Measurements from ENCODE around the gene MIDN.
"Not testable (repeated sequence)": the region's sequence is repeated elsewhere in the genome, so short reads cannot be mapped to it uniquely, and the experiment has no call there.

MIDN gene

GRCh38 chr19:1248139-1248785, at the start of gene MIDN:
Gene MIDN, plus strand, starts transcription at chr19:1248583. Its CDS starts 1,714 bp downstream, at chr19:1250297.
- DNase-seq: no peak

GRCh38 chr19:1199531-1199930, 48.9 kb upstream of the MIDN start:
- DNase-seq: no peak

- not testable (repeated sequence) for DNase-seq
Measured at GRCh38 chr19:1200614-1201013, 47.8 kb upstream of the MIDN start.

- DNase-seq: peak; percentile 97
Measured at GRCh38 chr19:1205114-1206099, 43.0 kb upstream of the MIDN start, which contains the start of gene STK11. Gene STK11, plus strand, starts transcription at chr19:1205778. Its CDS starts 1,136 bp downstream, at chr19:1206914.

GRCh38 chr19:1206150-1206863, 42.1 kb upstream of the MIDN start:
- no peak for DNase-seq

- no peak for DNase-seq
Measured at GRCh38 chr19:1206864-1207450, 41.4 kb upstream of the MIDN start.

- not testable (repeated sequence) for DNase-seq
Measured at GRCh38 chr19:1208830-1209229, 39.6 kb upstream of the MIDN start.

- no peak for DNase-seq
Measured at GRCh38 chr19:1210227-1210538, 38.2 kb upstream of the MIDN start.

- DNase-seq: no peak
Measured at GRCh38 chr19:1211494-1212234, 36.7 kb upstream of the MIDN start.

GRCh38 chr19:1213391-1214286, 34.7 kb upstream of the MIDN start:
- no peak for DNase-seq

- no peak for DNase-seq
Measured at GRCh38 chr19:1214299-1214861, 34.0 kb upstream of the MIDN start.

GRCh38 chr19:1214862-1215731, 33.3 kb upstream of the MIDN start:
- no peak for DNase-seq

GRCh38 chr19:1216756-1217155, 31.6 kb upstream of the MIDN start:
- no peak for DNase-seq

- DNase-seq: no peak
Measured at GRCh38 chr19:1217366-1217765, 31.0 kb upstream of the MIDN start.

- DNase-seq: no peak
Measured at GRCh38 chr19:1218751-1219567, 29.4 kb upstream of the MIDN start.

- no peak for DNase-seq
Measured at GRCh38 chr19:1219786-1220476, 28.5 kb upstream of the MIDN start.

GRCh38 chr19:1220477-1220930, 27.9 kb upstream of the MIDN start:
- DNase-seq: no peak

Data from NCI-H1105 (cell line).